Stimulated activated CD4-positive, alpha-beta T cell treated with anti-CD3 and anti-CD28 coated beads, Interleukin-2, amount 100 ng/mL, for 48 hours (primary cell): Measurements from ENCODE around the gene FOXJ1.

ENCODE experiments used
- DNase-seq, 2 donors: peaks; one replicate each; pipeline ENCODE4 v3.0.0-alpha.2; 2020

FOXJ1 gene

GRCh38 chr17:76123191-76123499 lies 17.9 kb downstream of the FOXJ1 start:
- DNase-seq = no peak

- DNase-seq = no peak
Observed at GRCh38 chr17:76122431-76123190, 18.4 kb downstream of the FOXJ1 start.

- no peak for DNase-seq
Observed at GRCh38 chr17:76121932-76122430, 19.1 kb downstream of the FOXJ1 start.

GRCh38 chr17:76120658-76121008 lies 20.4 kb downstream of the FOXJ1 start:
- DNase-seq = no peak

GRCh38 chr17:76119409-76120371 lies 21.4 kb downstream of the FOXJ1 start:
- DNase-seq = no peak

- no peak for DNase-seq
Observed at GRCh38 chr17:76115138-76115754, 25.8 kb downstream of the FOXJ1 start.

GRCh38 chr17:76111956-76112355 lies 29.1 kb downstream of the FOXJ1 start:
- no peak for DNase-seq

GRCh38 chr17:76107509-76107908 lies 33.5 kb downstream of the FOXJ1 start:
- no peak for DNase-seq

DNA sequence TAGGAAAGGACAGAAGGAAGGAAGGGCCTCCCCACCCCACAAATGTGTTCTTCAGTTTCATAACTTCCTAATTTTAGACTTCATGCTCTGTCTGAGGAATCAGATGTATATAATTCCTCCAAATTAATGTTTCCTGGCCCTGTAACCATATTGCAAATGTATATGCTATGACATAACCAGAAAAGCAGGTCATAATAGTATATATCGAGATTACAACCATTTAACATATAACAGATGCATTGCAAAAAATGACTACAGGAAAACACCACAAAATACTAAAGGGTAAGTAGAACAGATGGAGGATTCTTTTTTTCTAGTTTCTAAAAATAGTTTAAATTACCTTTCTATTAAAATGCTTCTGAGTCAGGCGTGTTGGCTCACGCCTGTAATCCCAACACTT lies 34.3 kb downstream of the FOXJ1 start:
- DNase-seq = no peak

DNA sequence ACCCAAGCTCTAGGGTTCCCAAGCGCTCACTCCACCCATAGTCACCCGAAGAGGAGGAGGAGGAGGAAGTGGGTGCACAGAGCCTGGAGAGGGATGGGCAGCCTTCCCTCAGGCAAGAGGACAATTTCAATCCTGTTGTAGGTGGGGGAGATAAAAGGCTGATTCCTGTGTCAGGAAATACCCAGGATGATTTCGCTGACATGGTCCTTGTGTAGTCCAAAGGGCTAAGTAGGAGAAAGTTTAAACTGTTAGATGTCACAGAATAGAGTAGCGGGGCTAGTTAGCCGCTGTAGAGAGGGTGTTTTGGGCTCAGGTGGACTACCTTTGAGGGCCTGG lies 36.2 kb downstream of the FOXJ1 start:
- DNase-seq = no peak

DNA sequence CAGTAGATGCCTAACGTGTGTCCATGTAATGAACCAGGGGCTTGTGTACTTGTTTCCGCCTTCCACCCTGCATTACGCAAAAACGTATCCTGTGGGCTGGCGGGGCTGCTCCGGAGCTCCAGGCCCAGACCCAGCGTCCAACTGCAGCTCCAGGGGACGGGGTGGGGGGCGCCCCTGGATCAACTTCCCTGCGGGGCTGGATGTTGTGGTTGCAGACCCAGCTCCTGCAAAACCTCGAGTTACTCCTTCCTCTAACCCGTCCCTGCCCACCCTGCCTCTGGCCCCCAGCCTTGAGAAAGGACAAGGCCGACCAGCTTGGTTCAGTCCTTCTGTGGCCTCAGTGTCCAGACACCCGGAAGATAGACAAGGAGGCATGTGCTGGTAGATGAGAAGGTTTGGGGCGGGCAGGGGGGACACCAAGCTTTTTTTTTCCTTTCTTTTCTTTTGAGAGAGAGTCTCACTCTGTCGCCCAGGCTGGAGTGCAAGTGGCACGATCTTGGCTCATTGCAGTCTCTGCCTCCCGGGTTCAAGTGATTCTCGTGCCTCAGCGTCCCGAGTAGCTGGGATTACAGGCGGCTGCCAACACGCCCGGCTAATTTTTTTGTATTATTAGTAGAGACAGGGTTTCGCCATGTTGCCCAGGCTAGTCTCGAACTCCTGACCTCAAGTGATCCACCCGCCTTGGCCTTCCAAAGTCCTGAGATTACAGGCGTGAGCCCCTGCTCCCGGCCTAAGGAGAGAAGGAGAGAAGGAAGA lies 36.7 kb downstream of the FOXJ1 start:
- no peak for DNase-seq

- DNase-seq = peak; percentile 90 to 92
Observed at GRCh38 chr17:76103274-76104139, 37.5 kb downstream of the FOXJ1 start, which contains the start of gene EXOC7. Gene EXOC7, minus strand, starts transcription at chr17:76103787. Its CDS starts 95 bp downstream, at chr17:76103692.

DNA sequence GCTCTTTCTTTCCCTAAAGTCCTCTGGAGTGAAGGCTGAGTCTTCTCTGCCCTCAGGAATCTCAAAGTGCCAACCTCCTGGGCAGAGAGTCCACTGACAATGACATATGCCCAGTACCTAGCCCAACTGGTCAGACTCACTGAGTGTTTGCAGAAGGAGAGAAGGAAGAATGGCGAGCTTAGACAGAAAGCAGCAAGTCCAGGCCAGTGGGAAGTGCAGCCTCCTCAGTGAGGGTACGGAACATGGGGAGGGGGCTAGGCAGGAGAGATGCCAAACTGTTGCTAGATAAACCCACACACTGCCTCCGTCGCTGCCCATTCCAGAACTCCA lies 38.1 kb downstream of the FOXJ1 start:
- DNase-seq = no peak

GRCh38 chr17:76097716-76098295 lies 43.2 kb downstream of the FOXJ1 start:
- no peak for DNase-seq

GRCh38 chr17:76095943-76096342 lies 45.1 kb downstream of the FOXJ1 start:
- DNase-seq = no peak

DNA sequence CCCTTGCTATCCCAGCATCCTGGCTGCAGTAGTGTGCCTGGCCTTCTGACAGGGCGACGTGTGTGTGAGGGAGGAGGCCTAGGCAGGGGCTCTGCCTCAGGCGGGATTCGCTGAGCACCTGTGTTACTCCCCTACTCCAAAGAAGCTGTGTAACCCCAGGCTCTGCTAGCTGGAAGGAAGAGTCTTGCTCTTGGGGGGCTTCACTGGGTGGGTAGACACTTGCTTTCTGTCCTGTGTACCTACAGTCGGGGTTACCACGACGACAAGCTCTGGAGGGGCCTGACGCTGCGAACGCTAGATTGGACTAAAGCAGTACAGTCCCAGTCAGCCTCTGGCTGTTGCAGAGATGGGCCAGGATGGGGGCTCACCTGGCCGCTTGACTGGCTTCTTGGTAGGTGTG lies 47.0 kb downstream of the FOXJ1 start:
- no peak for DNase-seq

DNA sequence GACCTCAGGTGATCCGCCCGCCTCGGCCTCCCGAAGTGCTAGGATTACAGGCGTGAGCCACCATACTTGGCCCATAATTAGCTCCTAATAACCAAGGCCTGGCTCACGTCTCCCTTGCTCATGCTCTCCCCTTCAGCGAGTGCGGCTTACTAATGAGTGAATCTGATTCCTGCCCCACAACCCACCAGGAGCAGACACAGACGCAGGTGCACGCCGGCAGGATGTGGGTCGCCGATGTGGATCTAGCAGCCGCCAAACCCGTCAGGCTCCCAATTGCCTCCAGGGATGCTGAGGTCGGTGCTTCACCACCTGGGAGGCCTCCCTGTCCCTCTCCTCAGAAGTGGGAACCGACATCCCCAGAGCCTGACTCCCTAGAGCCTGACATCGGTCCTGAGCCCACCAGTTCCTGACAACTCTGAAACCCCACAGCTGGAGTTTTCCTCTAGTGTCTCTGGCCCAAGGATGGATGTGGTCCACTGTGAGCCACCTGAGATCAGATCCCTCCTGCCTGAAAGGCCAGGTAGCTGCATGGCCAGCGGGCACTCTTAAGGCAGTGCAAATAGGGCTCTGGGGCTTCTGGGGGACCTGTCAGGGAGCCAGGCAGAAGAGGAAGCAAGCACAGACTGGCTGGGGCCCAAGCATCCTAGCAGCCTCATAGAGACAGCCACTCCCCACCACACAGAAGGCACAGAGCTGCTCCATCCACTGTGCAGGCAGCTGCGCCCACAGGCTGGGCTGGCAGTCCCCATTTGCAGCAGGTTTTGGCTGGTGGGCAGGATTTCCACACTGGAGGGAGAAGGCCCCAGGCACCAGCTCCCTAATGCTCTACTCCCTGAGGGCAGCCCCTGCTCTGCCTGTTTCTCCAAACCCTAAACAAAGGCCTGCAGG lies 48.3 kb downstream of the FOXJ1 start:
- no peak for DNase-seq

DNA sequence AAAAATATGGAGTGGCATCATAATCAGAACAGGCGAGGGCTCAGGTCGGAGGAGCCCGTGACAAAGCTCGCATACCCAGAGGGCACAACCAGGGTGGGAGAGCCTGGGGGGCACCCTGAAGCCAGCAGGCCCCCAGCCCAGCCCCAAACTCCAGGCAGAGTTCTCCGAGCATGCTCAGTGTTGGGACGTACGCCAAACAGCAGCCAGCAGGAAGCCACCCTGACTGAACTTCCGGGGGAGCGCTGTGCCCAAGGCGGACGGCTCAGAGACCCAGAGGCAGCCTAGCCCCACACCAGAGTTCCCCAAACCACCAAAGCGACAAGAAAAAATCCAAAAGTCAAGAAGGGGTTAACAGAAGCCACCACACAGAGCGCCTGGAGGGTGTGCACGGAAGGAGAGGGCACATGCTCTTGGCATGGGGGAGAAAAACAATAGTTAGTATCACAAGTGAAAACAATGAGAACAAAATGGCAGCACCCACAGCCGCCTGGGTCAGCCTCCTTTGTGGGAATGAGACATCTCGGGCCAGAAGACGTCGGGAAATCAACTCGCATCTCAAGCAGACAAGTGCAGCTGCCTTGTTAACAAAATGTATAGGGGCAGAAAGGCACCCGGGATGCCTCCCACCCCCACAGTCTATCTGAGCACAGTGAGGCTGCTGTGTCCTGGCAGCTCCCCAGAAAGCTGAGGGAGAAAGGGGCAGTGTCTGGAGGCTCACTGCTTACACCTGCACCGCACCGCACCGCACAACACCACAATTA lies 49.3 kb downstream of the FOXJ1 start:
- no peak for DNase-seq

- DNase-seq = no peak
Observed at GRCh38 chr17:76090517-76091129, 50.4 kb downstream of the FOXJ1 start.
